Activated T-cell treated with anti-CD3 and anti-CD28 coated beads, Interleukin-2, amount 50 U/mL, for 24 hours (primary cell): Measurements from ENCODE around the gene EIF2A.
"Not testable (repeated sequence)": the region's sequence is repeated elsewhere in the genome, so short reads cannot be mapped to it uniquely, and the experiment has no call there.

Experiments
- DNase-seq: peaks from one replicate; pipeline ENCODE4 v3.0.0-alpha.2; 2020
- H3K27ac Mint-ChIP-seq: 2 replicates; pipeline ENCODE4 v1.8.0; 2020; ENCODE audit warnings: mild to moderate bottlenecking, mixed read lengths
- H3K27me3 Mint-ChIP-seq: 2 replicates; pipeline ENCODE4 v1.8.0; 2020; ENCODE audit warnings: mixed read lengths
- H3K36me3 Mint-ChIP-seq: 2 replicates; pipeline ENCODE4 v1.8.0; 2020; ENCODE audit warnings: low read depth, mixed read lengths
- H3K4me1 Mint-ChIP-seq: 2 replicates; pipeline ENCODE4 v1.8.0; 2020; ENCODE audit warnings: low read depth, mixed read lengths
- H3K4me3 Mint-ChIP-seq: 2 replicates; pipeline ENCODE4 v1.8.0; 2020; ENCODE audit warnings: mild to moderate bottlenecking, moderate library complexity, mixed read lengths
- H3K9me3 Mint-ChIP-seq: 2 replicates; pipeline ENCODE4 v1.8.0; 2020; ENCODE audit warnings: mixed read lengths

EIF2A gene

DNA sequence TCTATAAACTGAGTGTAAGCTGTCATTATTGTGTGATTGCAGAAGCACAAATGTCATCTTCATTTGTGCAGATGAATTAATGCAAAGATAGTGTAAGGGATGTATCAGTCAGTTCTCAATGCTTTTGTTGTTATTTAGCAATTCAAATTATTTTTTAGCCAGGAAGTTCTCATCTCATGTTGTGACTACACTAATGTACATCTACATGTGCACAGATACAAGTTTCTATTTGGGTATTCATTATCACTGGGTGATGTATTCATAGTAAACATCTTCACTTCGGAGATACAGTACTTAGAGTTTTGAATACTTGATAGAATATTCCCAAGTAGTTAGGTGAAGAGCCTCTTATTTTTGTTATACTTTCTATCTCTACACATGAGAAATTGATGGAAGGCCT, 11.1 kb downstream of the EIF2A start:
- H3K27ac Mint-ChIP-seq = peak overlapping the region; percentile 61
- peaks cover 36% of the 10 kb centered on the region for H3K4me1 Mint-ChIP-seq
- no peak overlapping the region for H3K4me3 Mint-ChIP-seq
- H3K27me3 Mint-ChIP-seq = no peaks in the 10 kb centered on the region
- no peaks in the 10 kb centered on the region for H3K9me3 Mint-ChIP-seq
- no peak for DNase-seq
- H3K36me3 Mint-ChIP-seq = peaks cover 83% of the 10 kb centered on the region

DNA sequence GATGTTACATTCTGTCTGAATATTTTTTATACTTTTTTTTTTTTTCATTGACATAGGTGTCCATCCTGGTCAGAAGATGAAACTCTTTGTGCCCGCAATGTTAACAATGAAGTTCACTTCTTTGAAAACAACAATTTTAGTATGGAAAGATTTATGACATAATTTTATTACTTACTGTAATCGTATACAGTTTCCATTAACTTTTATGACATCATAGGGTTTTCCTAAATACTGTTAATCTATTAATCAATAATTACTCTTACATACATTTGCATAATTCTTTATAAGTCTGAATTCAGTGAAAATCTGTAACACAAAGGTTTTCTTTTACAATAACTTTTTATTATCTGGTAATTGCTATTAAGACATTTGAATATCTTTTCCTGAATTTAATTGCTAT, 17.7 kb downstream of the EIF2A start:
- DNase-seq = no peak
- Mint-ChIP-seq H3K4me1 (peaks cover 5% of the 10 kb centered on the region), H3K9me3 (no peaks in the 10 kb centered on the region), H3K4me3 (no peak overlapping the region), H3K27me3 (no peaks in the 10 kb centered on the region), H3K36me3 (peaks cover 81% of the 10 kb centered on the region), H3K27ac (no peak overlapping the region)

DNA sequence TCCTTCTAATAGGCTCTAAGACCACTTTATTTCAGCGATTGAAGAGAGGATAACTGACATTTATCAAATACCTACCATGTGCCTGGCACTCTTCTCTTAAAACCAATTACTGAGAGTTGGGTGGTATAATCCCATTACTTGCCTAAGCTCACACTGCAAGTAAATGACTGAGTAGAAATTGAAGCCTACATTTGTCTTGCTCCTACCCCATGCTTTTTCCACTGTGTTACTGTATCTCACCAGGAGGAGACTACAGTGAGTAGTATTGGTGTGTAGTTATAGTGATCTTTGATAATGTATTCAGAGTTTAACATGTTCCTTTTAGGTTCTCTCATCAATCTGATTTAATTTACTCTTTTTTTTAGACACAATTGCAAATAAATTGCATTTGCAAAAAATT, 20.7 kb downstream of the EIF2A start:
- peaks cover 82% of the 10 kb centered on the region for H3K36me3 Mint-ChIP-seq
- H3K9me3 Mint-ChIP-seq = no peaks in the 10 kb centered on the region
- no peaks in the 10 kb centered on the region for H3K27me3 Mint-ChIP-seq
- no peak overlapping the region for H3K4me3 Mint-ChIP-seq
- DNase-seq = no peak
- no peak overlapping the region for H3K27ac Mint-ChIP-seq
- H3K4me1 Mint-ChIP-seq = no peaks in the 10 kb centered on the region

DNA sequence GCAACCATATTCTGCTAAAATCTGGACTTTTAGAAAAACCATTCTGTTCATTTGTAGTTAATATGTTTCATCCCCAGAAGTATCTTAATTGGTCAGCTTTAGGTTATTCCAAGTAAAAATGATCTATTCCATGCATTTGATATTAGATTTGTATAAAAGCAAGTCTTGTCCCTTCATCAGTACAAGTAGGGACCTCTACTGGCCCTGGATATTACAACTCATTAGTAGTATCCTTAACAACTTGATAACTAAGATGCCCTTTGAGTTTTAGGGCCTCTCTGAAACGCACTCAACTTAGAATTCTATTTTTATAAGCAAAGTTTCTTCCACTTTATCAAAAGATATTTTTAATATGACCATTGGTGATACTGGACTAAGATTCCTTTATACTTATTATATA, 31.3 kb downstream of the EIF2A start:
- Mint-ChIP-seq H3K4me3 (no peak overlapping the region), H3K27me3 (no peaks in the 10 kb centered on the region), H3K27ac (peak overlapping the region; percentile 2), H3K36me3 (peaks cover 90% of the 10 kb centered on the region), H3K4me1 (peaks cover 33% of the 10 kb centered on the region), H3K9me3 (no peaks in the 10 kb centered on the region)
- no peak for DNase-seq

DNA sequence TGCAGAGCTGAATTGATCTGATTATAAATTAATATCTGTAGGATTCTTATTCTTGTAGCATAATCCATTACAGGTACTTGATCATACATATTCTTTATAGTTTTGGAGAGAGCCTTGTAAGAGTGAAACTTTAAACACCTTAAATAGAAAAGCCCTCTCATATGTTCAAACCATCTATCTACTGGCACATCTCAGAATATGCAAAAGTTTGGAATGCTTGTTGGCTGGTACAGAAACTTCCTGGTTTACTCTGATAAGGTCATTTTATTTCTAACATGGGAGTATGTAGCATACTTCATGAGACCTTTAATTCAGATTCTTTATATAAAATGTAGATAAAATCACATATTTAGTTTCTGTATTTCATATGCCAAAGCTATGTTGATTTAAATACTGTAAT, 34.6 kb downstream of the EIF2A start:
- no peak overlapping the region for H3K4me3 Mint-ChIP-seq
- H3K27ac Mint-ChIP-seq = peak overlapping the region; percentile 64
- H3K9me3 Mint-ChIP-seq = no peaks in the 10 kb centered on the region
- H3K27me3 Mint-ChIP-seq = no peaks in the 10 kb centered on the region
- peaks cover 19% of the 10 kb centered on the region for H3K4me1 Mint-ChIP-seq
- peaks cover 93% of the 10 kb centered on the region for H3K36me3 Mint-ChIP-seq
- DNase-seq = no peak

DNA sequence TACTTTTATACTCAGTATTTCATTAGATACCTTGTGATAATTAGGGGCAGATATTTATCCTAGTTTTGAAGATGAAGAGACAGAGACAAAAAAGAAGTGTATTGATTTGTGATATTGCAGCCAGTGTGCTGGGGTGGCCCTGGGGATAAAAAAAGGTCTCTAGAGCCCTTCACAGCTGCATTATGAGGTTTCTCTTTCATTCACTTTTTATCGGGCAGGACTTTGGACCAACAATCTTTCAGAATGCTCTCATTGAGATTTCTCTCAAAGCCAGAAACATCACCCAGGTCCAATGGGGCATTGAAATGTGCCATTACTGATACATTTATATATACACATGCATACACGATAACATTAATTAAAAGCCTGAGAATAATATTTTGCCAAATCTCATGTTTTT, 36.0 kb downstream of the EIF2A start:
- DNase-seq = no peak
- no peak overlapping the region for H3K4me3 Mint-ChIP-seq
- H3K27me3 Mint-ChIP-seq = no peaks in the 10 kb centered on the region
- H3K9me3 Mint-ChIP-seq = no peaks in the 10 kb centered on the region
- peaks cover 16% of the 10 kb centered on the region for H3K4me1 Mint-ChIP-seq
- H3K27ac Mint-ChIP-seq = peak overlapping the region; percentile 87
- H3K36me3 Mint-ChIP-seq = peaks cover 90% of the 10 kb centered on the region

DNA sequence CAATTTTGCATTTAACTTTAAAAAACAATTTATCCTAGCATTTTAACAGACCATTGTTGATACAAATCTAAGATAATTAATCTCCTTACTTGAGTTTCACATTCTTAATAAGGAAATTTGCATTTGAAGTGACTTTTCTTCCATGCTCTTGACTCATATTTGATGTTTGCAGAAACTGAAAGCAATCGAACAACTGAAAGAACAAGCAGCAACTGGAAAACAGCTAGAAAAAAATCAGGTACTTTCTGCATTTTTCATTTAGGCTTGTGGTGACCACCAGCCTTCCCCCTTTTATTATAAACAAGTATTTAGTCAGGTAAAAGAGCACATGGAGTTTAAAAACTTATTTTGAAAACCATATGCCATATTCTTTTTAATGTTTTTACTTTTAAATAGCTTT, 36.4 kb downstream of the EIF2A start:
- Mint-ChIP-seq H3K27ac (peak overlapping the region; percentile 87), H3K4me3 (no peak overlapping the region), H3K36me3 (peaks cover 90% of the 10 kb centered on the region)

DNA sequence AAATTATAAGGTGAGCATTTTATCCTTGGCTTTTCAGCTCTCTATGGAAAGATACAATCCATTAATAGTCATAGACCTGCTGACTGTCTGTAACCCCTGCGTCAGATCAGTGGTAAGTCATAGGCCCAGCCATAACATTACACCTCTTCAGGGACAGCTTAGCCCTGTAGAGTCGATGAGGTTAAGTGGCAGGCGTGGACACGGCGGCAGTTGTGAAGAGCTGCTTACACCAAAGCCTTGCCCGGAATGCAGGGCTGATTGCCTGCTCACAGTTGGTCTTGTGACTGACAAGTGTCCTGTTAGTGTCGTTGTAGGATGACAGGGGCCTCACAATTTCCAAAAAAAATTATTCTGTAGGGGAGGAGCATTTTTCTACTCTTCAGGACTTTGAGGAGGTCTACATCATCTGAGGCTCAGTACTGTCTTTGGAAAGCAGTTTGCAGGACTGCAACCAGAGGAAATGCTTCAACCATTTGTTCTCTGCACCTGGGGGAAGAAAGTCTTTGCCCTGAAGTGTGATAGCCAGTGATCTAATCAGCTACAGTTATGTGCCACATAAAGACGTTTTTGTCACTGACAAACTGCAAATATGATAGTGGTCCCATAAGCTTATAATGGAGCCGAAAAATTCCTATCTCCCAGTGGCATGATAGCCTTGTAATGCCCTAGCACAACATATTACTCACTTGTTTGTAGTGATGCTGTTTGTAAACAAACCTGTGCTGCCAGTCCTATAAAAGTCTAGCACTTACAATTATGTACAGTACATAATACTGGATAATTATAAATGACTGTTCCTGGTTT, 41.6 kb downstream of the EIF2A start:
- H3K4me1 Mint-ChIP-seq = peaks cover 14% of the 10 kb centered on the region
- H3K4me3 Mint-ChIP-seq = no peak overlapping the region
- no peaks in the 10 kb centered on the region for H3K9me3 Mint-ChIP-seq
- no peak for DNase-seq
- peak overlapping the region; percentile 45 for H3K27ac Mint-ChIP-seq
- peaks cover 51% of the 10 kb centered on the region for H3K36me3 Mint-ChIP-seq
- H3K27me3 Mint-ChIP-seq = no peaks in the 10 kb centered on the region

More for the DNA sequence above, 36.4 kb downstream of the EIF2A start:
- Mint-ChIP-seq H3K9me3 (no peaks in the 10 kb centered on the region), H3K27me3 (no peaks in the 10 kb centered on the region), H3K4me1 (peaks cover 13% of the 10 kb centered on the region)
- DNase-seq = no peak

DNA sequence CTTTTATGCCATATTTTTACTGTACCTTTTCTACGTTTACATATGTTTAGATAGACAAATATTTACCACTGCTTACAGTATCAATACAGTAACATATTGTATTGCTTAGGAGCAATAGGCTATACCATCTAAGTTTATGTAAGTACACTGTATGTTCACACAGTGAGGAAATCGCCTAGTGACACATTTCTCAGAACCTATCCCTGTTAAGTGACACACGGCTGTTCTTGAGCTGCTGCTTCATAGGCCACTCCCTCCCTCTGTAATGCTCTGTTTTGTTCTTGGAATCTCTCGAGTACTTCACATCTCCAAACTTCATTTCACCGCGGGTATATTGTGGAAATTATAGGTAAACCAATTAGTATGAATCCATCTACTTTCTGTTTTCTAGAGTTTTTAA, 43.2 kb downstream of the EIF2A start:
- H3K27me3 Mint-ChIP-seq = no peaks in the 10 kb centered on the region
- H3K9me3 Mint-ChIP-seq = no peaks in the 10 kb centered on the region
- no peak overlapping the region for H3K4me3 Mint-ChIP-seq
- peaks cover 36% of the 10 kb centered on the region for H3K36me3 Mint-ChIP-seq
- peaks cover 12% of the 10 kb centered on the region for H3K4me1 Mint-ChIP-seq
- DNase-seq = no peak
- H3K27ac Mint-ChIP-seq = peak overlapping the region; percentile 15

DNA sequence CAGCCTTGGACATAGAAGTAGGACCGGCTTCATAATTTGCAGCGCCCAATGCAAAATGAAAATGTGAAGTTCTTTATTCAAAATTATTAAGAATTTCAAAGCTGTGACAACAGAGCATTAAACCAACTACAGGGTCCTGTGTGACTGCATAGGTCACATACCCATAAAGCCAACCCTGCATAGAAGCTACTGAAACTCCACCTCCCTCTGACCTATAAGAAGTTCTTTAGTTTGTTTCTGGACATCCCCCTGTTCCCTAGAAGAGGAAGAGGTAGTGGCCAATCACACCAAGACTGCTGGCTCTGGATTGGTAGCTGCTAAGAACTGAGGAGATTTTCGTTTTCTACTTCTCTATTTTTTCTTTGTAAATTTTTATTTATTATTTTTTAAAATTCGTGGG, 47.6 kb downstream of the EIF2A start:
- H3K27ac Mint-ChIP-seq = no peak overlapping the region
- peaks cover 2% of the 10 kb centered on the region for H3K36me3 Mint-ChIP-seq
- DNase-seq = no peak
- no peak overlapping the region for H3K4me3 Mint-ChIP-seq
- H3K9me3 Mint-ChIP-seq = no peaks in the 10 kb centered on the region
- H3K4me1 Mint-ChIP-seq = peaks cover 14% of the 10 kb centered on the region
- no peaks in the 10 kb centered on the region for H3K27me3 Mint-ChIP-seq

DNA sequence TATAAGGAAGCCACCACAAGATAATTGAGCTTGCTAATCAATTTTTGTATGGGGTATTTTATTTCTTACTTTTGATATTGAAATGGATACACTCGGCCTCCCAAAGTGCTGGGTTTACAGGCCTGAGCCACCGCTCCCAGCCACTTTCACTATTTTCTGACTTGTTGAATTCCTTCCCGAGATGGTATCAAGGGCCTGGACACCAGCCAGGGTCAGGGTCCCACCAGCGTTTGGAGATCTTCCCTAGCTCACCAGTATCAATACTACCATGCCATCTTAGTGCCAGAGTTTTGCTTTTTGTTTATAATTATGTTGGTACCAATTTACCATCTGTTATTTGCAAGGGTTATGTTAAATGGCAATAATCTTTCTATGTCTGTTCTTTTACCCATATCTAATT, 51.1 kb downstream of the EIF2A start:
- Mint-ChIP-seq H3K4me1 (peaks cover 32% of the 10 kb centered on the region), H3K27me3 (no peaks in the 10 kb centered on the region), H3K27ac (no peak overlapping the region)

DNA sequence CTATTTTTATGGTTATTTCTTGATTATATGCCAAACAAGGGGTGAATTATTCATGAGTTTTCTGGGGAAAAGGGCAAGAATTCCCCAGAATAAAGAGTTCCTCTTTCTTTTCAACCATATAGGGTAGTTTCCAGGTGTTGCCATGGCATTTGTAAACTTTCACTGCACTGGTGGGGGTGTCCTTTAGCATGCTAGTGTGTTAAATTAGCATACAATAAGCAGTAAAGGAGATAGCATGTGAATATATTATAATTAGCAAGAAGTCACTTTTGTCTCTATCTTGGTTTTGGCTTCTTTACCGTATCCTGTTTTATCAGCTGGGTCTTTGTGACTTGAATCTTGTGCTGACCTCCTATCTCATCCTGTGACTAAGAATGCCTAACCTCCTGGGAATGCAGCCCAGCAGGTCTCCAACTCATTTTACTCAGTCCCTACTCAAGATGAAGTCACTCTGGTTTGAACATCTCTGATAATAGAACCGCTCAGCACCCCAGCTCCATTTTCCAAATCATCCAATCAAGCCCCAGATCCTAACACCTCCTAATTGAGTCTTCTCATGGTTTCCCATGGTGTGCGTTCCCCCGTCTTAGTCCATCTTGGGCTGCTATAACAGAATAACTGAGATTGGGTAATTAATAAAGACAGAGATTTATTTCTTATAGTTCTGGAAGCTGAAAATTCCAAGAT, 53.2 kb downstream of the EIF2A start:
- Mint-ChIP-seq H3K27ac (no peak overlapping the region), H3K9me3 (no peaks in the 10 kb centered on the region), H3K36me3 (peaks cover 24% of the 10 kb centered on the region), H3K4me3 (no peak overlapping the region), H3K27me3 (no peaks in the 10 kb centered on the region), H3K4me1 (peaks cover 37% of the 10 kb centered on the region)
- DNase-seq = no peak

More for the DNA sequence above, 51.1 kb downstream of the EIF2A start:
- Mint-ChIP-seq H3K9me3 (no peaks in the 10 kb centered on the region), H3K4me3 (no peak overlapping the region), H3K36me3 (peaks cover 5% of the 10 kb centered on the region)
- no peak for DNase-seq

DNA sequence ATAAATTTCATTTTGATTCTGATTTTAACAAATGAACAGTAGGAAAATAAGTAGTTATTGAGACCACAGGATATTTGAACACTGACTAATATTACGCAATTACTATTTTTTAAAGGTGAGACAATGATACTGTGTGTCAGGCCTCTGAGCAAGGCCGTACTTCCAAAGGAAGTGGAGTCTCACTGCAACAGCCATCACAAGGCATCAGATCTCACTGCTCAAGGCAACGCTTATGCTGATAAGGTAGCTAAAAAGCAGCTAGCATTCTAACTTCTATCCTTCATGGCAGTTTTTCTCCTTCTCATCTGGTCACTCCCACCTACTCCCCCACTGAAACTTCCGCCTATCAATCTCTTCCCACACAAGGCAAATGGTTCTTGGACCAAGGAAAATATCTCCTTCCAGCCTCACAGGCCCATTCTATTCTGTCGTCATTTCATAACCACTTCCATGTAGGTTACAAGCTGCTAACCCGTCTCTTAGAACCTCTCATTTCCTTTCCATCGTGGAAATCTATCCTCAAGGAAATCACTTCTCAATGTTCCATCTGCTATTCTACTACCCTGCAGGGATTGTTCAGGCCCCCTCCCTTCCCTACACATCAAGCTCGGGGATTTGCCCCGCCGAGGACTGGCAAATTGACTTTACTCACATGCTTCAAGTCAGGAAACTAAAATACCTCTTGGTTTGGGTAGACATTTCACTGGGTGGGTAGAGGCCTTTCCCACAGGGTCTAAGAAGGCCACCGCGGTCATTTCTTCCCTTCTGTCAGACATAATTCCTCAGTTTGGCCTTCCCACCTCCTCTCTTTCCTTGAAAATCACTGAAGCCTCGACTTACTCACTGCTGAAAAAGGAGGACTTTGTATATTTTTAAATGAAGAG, 54.3 kb downstream of the EIF2A start:
- H3K27me3 Mint-ChIP-seq, H3K27ac Mint-ChIP-seq, H3K9me3 Mint-ChIP-seq, DNase-seq: not testable (repeated sequence)
- Mint-ChIP-seq H3K36me3 (peaks cover 34% of the 10 kb centered on the region), H3K4me3 (peak overlapping the region; percentile 99), H3K4me1 (peaks cover 42% of the 10 kb centered on the region)

DNA sequence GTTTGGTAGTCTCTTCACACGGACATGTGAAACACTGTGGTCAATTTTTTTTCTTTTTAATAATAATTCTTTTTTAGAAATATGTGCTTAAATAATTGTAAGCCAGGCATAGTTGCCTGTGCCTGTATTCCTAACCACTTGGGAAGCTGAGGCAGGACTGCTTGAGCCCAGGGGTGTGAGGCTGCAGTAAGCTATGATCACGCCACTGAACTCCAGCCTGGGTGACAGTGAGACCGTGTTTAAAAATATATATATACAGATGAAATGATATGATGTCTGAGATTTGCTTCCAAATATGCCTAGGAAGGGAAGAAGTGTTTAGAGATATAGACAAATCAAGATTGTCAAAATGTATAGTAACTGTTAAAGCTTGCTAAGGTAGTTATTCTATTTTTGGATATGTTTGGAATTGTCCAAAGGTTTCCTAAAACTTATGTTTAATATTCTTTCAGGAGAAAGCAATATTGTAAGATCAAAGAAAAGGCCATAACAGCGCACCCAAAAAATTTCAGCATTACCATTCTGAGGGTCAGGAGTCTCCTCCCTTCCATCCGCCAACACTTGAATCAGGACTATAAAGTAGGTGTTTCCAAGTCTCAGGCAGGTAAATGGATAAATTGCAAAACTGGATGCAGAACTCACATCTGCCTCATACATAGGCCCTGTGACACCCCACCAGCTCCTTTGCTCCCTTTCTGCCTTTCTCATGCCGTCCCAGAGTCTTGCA, 56.0 kb downstream of the EIF2A start:
- Mint-ChIP-seq H3K4me1 (peaks cover 58% of the 10 kb centered on the region), H3K27me3 (no peaks in the 10 kb centered on the region), H3K4me3 (peak overlapping the region; percentile 99), H3K36me3 (peaks cover 50% of the 10 kb centered on the region), H3K27ac (peak overlapping the region; percentile 97), H3K9me3 (no peaks in the 10 kb centered on the region)
- no peak for DNase-seq
